Esophagus squamous epithelium (tissue), 5 donors: ENCODE measurements around the gene SLC12A7. TPM values are rescaled to one million over a fixed set of nuclear protein-coding genes. Genes with fewer than 3 reads are reported as not detected.
A peak's percentile ranks its signal among the peaks of the same experiment; 100 is the strongest.

ENCODE experiments used
- DNase-seq: peaks from one replicate; lab custom pipeline; 2025; lab: John Stamatoyannopoulos, UW
- H3K27ac ChIP-seq, 4 donors: fragments of 200-600 bp; sonication (generic); one replicate each; pipeline ENCODE4 v1.5.1; 2016 to 2019; ENCODE audit warnings: mild to moderate bottlenecking in 1 of 4
- H3K27me3 ChIP-seq, 4 donors: fragments of 200-600 bp; sonication (generic); 1 replicate in 3 of 4; 2 replicates in 1 of 4; pipeline versions ENCODE4 v1.5.1 to v1.6.0; 2017 to 2021; ENCODE audit warnings: antibody characterized with exemption in 1 of 4
- H3K36me3 ChIP-seq, 3 donors: fragments of 200-600 bp; sonication (generic); one replicate each; pipeline ENCODE4 v1.5.1; 2016 to 2019
- H3K4me1 ChIP-seq, 3 donors: fragments of 200-600 bp; sonication (generic); one replicate each; pipeline ENCODE4 v1.5.1; 2017 to 2019
- H3K4me3 ChIP-seq, 4 donors: fragments of 200-600 bp; sonication (generic); 1 replicate in 3 of 4; 2 replicates in 1 of 4; pipeline ENCODE4 v1.5.1; 2016 to 2019; ENCODE audit warnings: mild to moderate bottlenecking in 2 of 4, moderate library complexity in 1 of 4
- H3K9me3 ChIP-seq, 3 donors: fragments of 200-600 bp; sonication (generic); one replicate each; pipeline ENCODE4 v1.5.1; 2016 to 2019
- CTCF ChIP-seq, 6 experiments: fragments of 450-650 bp in 4 of 6; fragments of 200-600 bp in 2 of 6; sonication (generic) in 2 of 6; IDR thresholded peaks; one replicate each; pipeline ENCODE4 v1.5.1; 2016 to 2019; ENCODE audit warnings: antibody characterized with exemption in 6 of 6, mild to moderate bottlenecking in 4 of 6, moderate library complexity in 4 of 6
- POLR2A ChIP-seq, 4 donors: fragments of 450-650 bp; IDR thresholded peaks; one replicate each; pipeline ENCODE4 v1.6.1; 2017; ENCODE audit warnings: antibody characterized with exemption in 4 of 4, mild to moderate bottlenecking in 4 of 4, moderate library complexity in 3 of 4
- WGBS, 2 donors: methylation state at CpG; one replicate each; pipeline ENCODE4 v1.1.5; 2018; 5-methylcytosine and 5-hydroxymethylcytosine counted together
- intact Hi-C: fragments of 100-400 bp; cut with DNase I; formaldehyde crosslinking; loops from one replicate; pipeline ENCODE4 v1.15.0; 2022
- total RNA-seq, 4 donors: library from RNA; depleted of rRNA; stranded (reverse); fragments of >200 nt; gene quantifications; one replicate each; pipeline ENCODE4 v1.1.0, GENCODE V29; 2016
- donor health status: DM: yes; HTN: yes; CAD: no.

Gene SLC12A7
- total RNA-seq, 4 donors from 2014 or later: 4.5 to 13.4 (median 6.6) TPM

- H3K9me3 ChIP-seq: no peaks in the 10 kb centered on the region
- no peak overlapping the region for H3K27ac ChIP-seq
- peaks cover 0 to 39% (median 21%) of the 10 kb centered on the region in 3 donors for H3K4me1 ChIP-seq
- 60 to 88% methylated on average over 2 to 3 of the region's 6 CpGs for WGBS, 2 donors
- TF ChIP-seq CTCF (IDR thresholded peaks at IDR 0.05): no peak
- no peak for TF ChIP-seq POLR2A (IDR thresholded peaks at IDR 0.05)
- H3K36me3 ChIP-seq: no peaks in the 10 kb centered on the region
- H3K4me3 ChIP-seq: no peak overlapping the region
- H3K27me3 ChIP-seq: peaks cover 0 to 61% (median 0%) of the 10 kb centered on the region in 4 donors
- DNase-seq: no peak
- intact Hi-C loops: no loop called here
Measured at GRCh38 chr5:1141834-1142233, 30.0 kb upstream of the SLC12A7 start.

- Histone ChIP-seq H3K9me3 (no peaks in the 10 kb centered on the region), H3K27me3 (peaks cover 0 to 65% (median 0%) of the 10 kb centered on the region in 4 donors), H3K4me3 (no peak overlapping the region), H3K4me1 (peaks cover 0 to 39% (median 21%) of the 10 kb centered on the region in 3 donors), H3K27ac (no peak overlapping the region), H3K36me3 (no peaks in the 10 kb centered on the region)
- TF ChIP-seq POLR2A (IDR thresholded peaks at IDR 0.05): no peak
- TF ChIP-seq CTCF (IDR thresholded peaks at IDR 0.05): no peak
- intact Hi-C loops: no loop called here
- 45 to 70% methylated on average over 9 to 13 of the region's 15 CpGs for WGBS, 2 donors
- DNase-seq: no peak
Measured at GRCh38 chr5:1140818-1141189, 28.9 kb upstream of the SLC12A7 start.

- H3K4me1 ChIP-seq: peaks cover 0 to 39% (median 21%) of the 10 kb centered on the region in 3 donors
- DNase-seq: no peak
- H3K36me3 ChIP-seq: no peaks in the 10 kb centered on the region
- intact Hi-C loops: no loop called here
- TF ChIP-seq POLR2A (IDR thresholded peaks at IDR 0.05) (no peak), CTCF (IDR thresholded peaks at IDR 0.05) (peak; percentile 66 to 89 (median 80))
- 4 to 50% methylated on average over 3 to 4 of the region's 23 CpGs for WGBS, 2 donors
- H3K27me3 ChIP-seq: peaks cover 0 to 66% (median 0%) of the 10 kb centered on the region in 4 donors
- H3K4me3 ChIP-seq: no peak overlapping the region
- no peaks in the 10 kb centered on the region for H3K9me3 ChIP-seq
- no peak overlapping the region for H3K27ac ChIP-seq
Measured at GRCh38 chr5:1140171-1140817, 28.4 kb upstream of the SLC12A7 start.

DNA sequence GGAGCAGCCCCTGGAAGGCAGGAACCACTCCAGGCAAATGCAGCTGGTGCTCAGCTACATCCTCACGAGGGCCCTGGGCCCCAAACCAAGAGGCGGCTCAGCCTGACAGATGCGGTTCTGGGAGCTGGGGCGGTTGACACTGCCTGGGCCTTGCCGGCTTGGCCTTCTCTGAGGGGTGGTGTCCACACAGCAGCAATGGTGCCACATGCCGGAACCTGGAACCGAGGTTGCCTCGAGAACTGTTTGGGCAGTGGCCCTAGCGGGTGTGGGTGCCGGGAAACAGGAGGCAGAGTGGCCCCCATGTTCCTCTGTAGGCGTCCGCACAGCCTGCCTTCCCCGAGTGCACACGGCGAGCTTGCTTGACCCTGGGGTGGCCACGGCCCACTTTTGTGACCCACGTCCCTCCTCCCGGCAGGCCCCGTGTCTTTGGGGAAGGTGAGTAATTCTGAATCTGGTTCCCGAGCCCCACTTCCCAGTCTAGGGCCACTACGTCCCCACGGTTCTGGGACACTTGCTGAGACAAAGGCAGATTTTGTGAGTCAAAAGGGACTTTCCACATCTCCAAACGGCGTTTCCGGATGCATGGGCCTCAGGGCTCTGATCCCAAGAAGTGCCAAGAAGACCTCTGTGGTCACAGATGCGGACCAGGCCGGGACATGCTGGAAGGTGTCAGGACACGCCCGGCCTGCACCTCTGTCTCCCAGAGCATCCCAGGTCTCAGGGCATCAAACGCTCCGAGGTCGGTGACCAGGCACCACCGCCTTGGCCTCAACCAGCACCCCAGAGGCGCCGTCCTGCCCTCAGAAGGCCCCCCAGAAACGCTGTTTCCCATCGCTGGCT lies 27.7 kb upstream of the SLC12A7 start:
- Histone ChIP-seq H3K9me3 (no peaks in the 10 kb centered on the region), H3K4me1 (peaks cover 0 to 31% (median 21%) of the 10 kb centered on the region in 3 donors), H3K36me3 (no peaks in the 10 kb centered on the region), H3K4me3 (no peak overlapping the region), H3K27ac (peak overlapping the region in 1 of 4 donors; percentile 49), H3K27me3 (peaks cover 0 to 68% (median 0%) of the 10 kb centered on the region in 4 donors)
- TF ChIP-seq POLR2A (IDR thresholded peaks at IDR 0.05) (no peak), CTCF (IDR thresholded peaks at IDR 0.05) (no peak)
- DNase-seq: no peak
- WGBS, 2 donors: 44 to 85% methylated on average over 4 to 9 of the region's 37 CpGs
- intact Hi-C loops: no loop called here
